GM18868 (cell line): ENCODE data around the gene PRKAR2B.
"Not testable (repeated sequence)": the region's sequence is repeated elsewhere in the genome, so short reads cannot be mapped to it uniquely, and the experiment has no call there.

Source experiments
- ATAC-seq: cut with Tn5 transposase; IDR thresholded peaks from one replicate; pipeline ENCODE4 v1.9.1; 2021; ENCODE audit warnings: mild to moderate bottlenecking, moderate library complexity; ENCODE audit not compliant: unreplicated experiment

PRKAR2B gene

GRCh38 chr7:107047902-107048782, 3.6 kb downstream of the PRKAR2B start:
- ATAC-seq: no peak

- ATAC-seq: no peak
Measured at GRCh38 chr7:107048783-107049418, 4.4 kb downstream of the PRKAR2B start.

GRCh38 chr7:107049480-107049879, 5.0 kb downstream of the PRKAR2B start:
- no peak for ATAC-seq

GRCh38 chr7:107049971-107050532, 5.5 kb downstream of the PRKAR2B start:
- ATAC-seq: no peak

- no peak for ATAC-seq
Measured at GRCh38 chr7:107051376-107051775, 6.9 kb downstream of the PRKAR2B start.

GRCh38 chr7:107054965-107055364, 10.5 kb downstream of the PRKAR2B start:
- not testable (repeated sequence) for ATAC-seq

- ATAC-seq: not testable (repeated sequence)
Measured at GRCh38 chr7:107056058-107056457, 11.6 kb downstream of the PRKAR2B start.

- no peak for ATAC-seq
Measured at GRCh38 chr7:107056728-107057473, 12.4 kb downstream of the PRKAR2B start.

GRCh38 chr7:107057474-107057833, 12.9 kb downstream of the PRKAR2B start:
- ATAC-seq: no peak

GRCh38 chr7:107059468-107059867, 15.0 kb downstream of the PRKAR2B start:
- no peak for ATAC-seq

- ATAC-seq: no peak
Measured at GRCh38 chr7:107063245-107064120, 19.0 kb downstream of the PRKAR2B start.

- no peak for ATAC-seq
Measured at GRCh38 chr7:107064255-107064654, 19.8 kb downstream of the PRKAR2B start.

- ATAC-seq: no peak
Measured at GRCh38 chr7:107065929-107066247, 21.4 kb downstream of the PRKAR2B start.

- ATAC-seq: no peak
Measured at GRCh38 chr7:107068156-107068555, 23.7 kb downstream of the PRKAR2B start.

- ATAC-seq: no peak
Measured at GRCh38 chr7:107069457-107069856, 25.0 kb downstream of the PRKAR2B start.

GRCh38 chr7:107070710-107071109, 26.2 kb downstream of the PRKAR2B start:
- no peak for ATAC-seq

- no peak for ATAC-seq
Measured at GRCh38 chr7:107071129-107071528, 26.6 kb downstream of the PRKAR2B start.

- no peak for ATAC-seq
Measured at GRCh38 chr7:107072133-107072532, 27.6 kb downstream of the PRKAR2B start.

GRCh38 chr7:107075863-107076574, 31.5 kb downstream of the PRKAR2B start:
- no peak for ATAC-seq
